Stimulated activated CD4-positive, alpha-beta T cell treated with anti-CD3 and anti-CD28 coated beads, Interleukin-12 subunit alpha, Interleukin-12 subunit beta, amount 100 ng/mL, for 4 hours (primary cell): ENCODE results near the gene CCDC178.
"Not testable (repeated sequence)": the region's sequence is repeated elsewhere in the genome, so short reads cannot be mapped to it uniquely, and the experiment has no call there.

ENCODE experiments used
- DNase-seq: peaks from one replicate; pipeline ENCODE4 v3.0.0-alpha.2; 2020

The CCDC178 gene

DNA sequence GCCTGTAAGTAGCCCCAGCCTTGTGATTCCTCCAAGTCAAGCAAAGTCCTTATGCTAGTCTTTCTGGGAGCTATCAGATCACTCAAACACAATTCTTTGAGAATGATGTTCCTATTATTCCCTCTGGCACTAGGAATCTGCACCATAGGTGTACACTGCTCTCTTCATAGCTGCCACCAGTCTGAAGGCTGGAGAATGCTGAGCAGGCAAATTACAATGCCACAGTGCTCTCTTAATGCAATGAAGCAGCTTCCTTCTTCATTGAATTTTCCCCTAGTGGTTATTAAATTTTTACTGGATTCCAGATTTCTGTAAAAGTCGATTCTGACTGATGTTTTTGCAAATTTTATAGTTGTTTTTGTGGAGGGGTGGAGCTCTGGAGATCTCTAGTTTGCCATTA lies 84.8 kb downstream of the CCDC178 start:
- no peak for DNase-seq

GRCh38 chr18:33355263-33355662 lies 85.3 kb downstream of the CCDC178 start:
- DNase-seq: no peak

GRCh38 chr18:33350256-33350655 lies 90.3 kb downstream of the CCDC178 start:
- DNase-seq: no peak

- DNase-seq: not testable (repeated sequence)
Observed at GRCh38 chr18:33339733-33340132, 100.8 kb downstream of the CCDC178 start.

- no peak for DNase-seq
Observed at GRCh38 chr18:33334781-33335180, 105.7 kb downstream of the CCDC178 start.

DNA sequence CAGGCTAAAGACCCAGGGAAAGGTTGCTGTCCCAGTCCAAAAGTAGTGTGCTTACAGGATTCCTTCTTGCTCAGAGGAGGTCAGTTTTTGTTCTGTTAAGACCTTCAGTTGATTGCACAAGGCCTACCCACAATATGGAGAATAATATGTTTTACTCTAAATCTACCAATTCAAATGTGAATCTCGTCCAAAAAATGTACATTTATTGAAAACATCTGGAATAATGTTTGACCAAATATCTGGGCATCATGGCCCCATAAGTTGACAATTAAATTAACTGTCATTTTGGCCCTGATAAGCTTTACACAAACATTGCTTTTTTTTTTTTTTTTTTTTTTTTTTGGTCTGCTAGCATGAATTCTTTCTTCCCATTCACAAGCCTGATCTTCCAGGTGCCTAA lies 109.8 kb downstream of the CCDC178 start:
- DNase-seq: no peak

- DNase-seq: no peak
Observed at GRCh38 chr18:33326975-33327374, 113.5 kb downstream of the CCDC178 start.

GRCh38 chr18:33317640-33318039 lies 122.9 kb downstream of the CCDC178 start:
- no peak for DNase-seq

- no peak for DNase-seq
Observed at GRCh38 chr18:33316146-33316587, 124.4 kb downstream of the CCDC178 start.

- DNase-seq: no peak
Observed at GRCh38 chr18:33307520-33307919, 133.0 kb downstream of the CCDC178 start.

- DNase-seq: no peak
Observed at GRCh38 chr18:33304277-33304676, 136.2 kb downstream of the CCDC178 start.

DNA sequence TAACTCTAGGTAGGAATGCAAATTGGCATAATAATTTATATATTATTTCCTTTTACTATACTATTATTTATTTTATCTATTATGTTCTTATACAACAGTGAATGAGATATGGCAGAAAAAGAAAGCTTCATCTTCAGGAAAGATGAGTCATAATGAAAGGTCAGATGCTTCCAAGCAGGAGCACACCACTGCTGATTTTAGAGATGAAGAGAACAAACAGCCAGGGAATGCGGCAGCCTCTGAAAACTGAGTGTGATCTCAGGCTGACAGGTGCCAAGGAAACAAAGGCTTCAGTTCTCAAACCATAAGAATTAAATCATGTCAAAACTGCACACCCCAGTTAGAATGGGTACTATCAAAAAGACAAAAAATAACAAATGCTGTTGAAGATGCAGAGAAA lies 149.0 kb downstream of the CCDC178 start:
- DNase-seq: no peak

- DNase-seq: no peak
Observed at GRCh38 chr18:33288082-33288716, 152.3 kb downstream of the CCDC178 start.

- DNase-seq: no peak
Observed at GRCh38 chr18:33282709-33283333, 157.7 kb downstream of the CCDC178 start.

- no peak for DNase-seq
Observed at GRCh38 chr18:33282142-33282541, 158.4 kb downstream of the CCDC178 start.

- DNase-seq: no peak
Observed at GRCh38 chr18:33277431-33277830, 163.1 kb downstream of the CCDC178 start.

GRCh38 chr18:33275843-33276242 lies 164.7 kb downstream of the CCDC178 start:
- no peak for DNase-seq

- DNase-seq: no peak
Observed at GRCh38 chr18:33270297-33270696, 170.2 kb downstream of the CCDC178 start.

- no peak for DNase-seq
Observed at GRCh38 chr18:33269223-33269622, 171.3 kb downstream of the CCDC178 start.

GRCh38 chr18:33264566-33264965 lies 176.0 kb downstream of the CCDC178 start:
- no peak for DNase-seq

DNA sequence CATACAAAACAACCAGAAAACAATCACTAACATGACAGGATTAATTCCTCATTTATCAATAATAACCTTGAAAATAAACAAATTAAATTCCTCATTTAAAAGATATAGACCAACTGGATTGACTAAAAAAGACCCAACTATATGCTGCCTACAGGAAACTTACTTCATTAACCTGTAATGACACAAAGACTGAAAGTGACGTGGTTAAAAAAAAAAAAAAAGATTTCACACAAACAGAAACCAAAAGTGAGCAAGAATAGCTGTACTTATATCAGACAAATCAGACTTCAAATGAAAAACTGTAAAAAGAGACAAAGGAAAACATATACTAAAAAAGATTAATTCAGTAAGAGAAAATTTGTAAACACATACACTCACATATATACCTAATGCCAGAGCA lies 201.2 kb downstream of the CCDC178 start:
- no peak for DNase-seq

DNA sequence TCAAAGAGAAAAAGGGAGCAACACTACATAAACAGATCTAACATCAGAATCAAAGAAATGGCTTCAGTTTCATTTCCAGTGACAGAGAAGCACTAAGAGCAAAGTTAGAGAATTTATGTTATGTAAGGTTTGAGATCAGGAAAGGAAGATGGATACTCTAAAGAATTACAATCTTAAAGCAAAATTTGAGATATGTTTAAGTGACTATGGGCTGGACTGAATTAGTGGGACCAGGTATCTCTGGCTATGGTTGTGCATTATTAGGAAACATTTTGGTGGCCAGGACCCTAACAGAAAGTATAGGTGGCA lies 208.2 kb downstream of the CCDC178 start:
- no peak for DNase-seq

- peak; percentile 10 for DNase-seq
Observed at GRCh38 chr18:33231474-33232317, 208.8 kb downstream of the CCDC178 start.

- no peak for DNase-seq
Observed at GRCh38 chr18:33212363-33212762, 228.2 kb downstream of the CCDC178 start.
